ENCODE data around the gene SGSM2.

SGSM2 gene

DNA sequence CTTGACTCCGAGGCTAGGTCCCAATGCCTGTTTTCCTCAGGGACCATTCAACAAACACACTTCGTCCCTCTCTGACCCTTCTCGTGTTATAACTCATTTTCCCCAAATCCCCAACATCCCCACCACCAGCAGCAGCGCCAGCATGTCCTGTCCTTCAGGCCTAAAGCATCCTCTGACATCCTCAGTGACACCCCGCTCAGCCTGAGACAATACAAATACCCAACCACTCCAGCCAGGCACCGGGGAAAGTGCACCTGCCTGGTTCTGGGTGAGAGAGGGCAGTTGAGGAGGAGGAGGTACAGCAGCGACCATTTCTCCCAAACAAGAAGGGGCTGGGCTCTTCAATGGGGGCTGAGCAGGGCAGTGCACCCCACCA, 58.9 kb downstream of the SGSM2 start:
- TF ChIP-seq CTCF (IDR thresholded peaks at IDR 0.05; ENCODE audit: extremely low read depth, insufficient read depth, missing control alignments): no peak
- DNase-seq (ENCODE audit: low spot score): no peak
- in situ Hi-C loops (cut with MboI; ENCODE audit: low pct_unique_long_range_greater_than_20kb, low sequenced_read_pairs, unreplicated experiment): no loop called here

DNA sequence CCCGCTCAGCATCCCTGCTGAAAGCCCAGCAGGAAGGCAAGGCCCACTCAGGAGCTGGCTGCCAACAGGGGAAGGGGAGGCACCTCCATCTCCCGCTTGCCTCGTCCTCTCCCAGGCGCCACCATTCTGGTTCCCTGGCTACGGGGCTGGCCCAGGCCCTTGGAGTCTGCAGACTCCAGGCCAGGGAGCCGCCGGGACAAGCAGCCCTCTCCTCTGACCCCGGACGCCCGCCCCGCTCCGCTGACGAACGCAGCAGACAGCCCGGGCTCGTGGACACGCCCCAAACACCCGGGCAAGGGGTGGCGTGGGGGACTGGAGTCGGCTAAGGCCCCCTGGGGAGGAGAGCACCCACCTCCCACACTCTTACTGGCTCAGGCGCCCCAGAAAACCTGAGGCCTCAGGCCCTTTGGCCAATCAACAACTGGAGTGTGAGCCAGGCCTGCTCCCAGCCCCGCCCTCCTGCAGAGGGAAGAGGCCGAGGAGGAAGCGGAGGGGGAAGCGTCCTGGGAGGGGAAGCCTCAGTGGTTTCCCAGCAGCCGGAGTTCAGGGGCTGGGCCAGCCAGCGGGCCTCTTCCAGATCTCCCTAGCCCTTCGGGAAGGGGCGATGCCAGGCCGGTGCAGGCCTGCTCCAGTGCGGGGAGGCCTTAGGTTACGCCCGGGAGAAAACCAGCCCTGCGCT, 59.4 kb downstream of the SGSM2 start:
- no peak for TF ChIP-seq CTCF (IDR thresholded peaks at IDR 0.05; ENCODE audit: extremely low read depth, insufficient read depth, missing control alignments)
- in situ Hi-C loops (cut with MboI; ENCODE audit: low pct_unique_long_range_greater_than_20kb, low sequenced_read_pairs, unreplicated experiment): no loop called here
- peak; percentile 78 for DNase-seq (ENCODE audit: low spot score)

DNA sequence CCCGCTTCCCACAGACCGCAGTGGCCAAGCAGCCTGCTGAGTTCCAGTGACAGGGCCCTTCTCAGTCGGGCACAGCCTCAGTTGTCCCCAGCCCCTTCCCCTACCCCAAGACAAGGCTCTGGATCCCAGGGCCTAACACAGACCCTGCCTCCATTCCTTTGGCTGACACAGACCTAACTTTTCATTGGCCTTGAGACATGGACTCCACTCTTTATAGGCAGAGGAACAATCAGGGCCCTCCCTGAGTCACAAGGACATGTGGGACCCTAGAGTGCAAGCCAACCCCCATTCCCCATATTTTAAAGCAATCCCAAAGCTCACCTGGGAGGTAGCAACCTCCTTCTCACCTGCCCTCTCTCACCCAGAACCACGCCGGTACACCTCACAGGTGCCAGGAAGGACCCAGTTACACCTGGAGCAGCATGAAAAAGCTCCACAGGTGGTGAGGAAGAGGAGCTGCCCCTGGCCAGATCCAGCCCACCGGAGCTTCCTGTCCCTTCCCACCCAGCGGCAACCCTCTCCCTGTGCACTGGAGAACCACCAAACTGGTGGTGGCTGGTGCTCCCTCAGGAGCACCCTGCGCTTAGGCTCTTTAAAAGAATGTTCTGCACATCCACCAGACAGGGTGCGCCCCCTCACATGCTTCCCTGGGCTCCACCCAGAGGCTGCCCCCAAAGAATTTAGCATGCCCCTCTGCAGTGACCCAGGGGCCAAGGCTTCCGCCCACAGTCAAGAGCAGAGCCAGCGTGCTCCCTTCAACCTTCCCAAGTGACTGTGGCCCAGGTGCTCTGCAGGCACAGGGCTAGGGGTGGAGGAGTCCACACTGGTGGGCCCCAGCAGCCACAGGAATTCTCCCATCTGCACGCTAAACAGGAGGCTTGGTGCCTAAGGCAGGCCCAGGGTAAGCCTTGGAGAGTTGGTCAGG, 60.2 kb downstream of the SGSM2 start:
- no peak for DNase-seq (ENCODE audit: low spot score)
- no peak for TF ChIP-seq CTCF (IDR thresholded peaks at IDR 0.05; ENCODE audit: extremely low read depth, insufficient read depth, missing control alignments)
- in situ Hi-C loops (cut with MboI; ENCODE audit: low pct_unique_long_range_greater_than_20kb, low sequenced_read_pairs, unreplicated experiment): no loop called here

- DNase-seq (ENCODE audit: low spot score): no peak
- in situ Hi-C loops (cut with MboI; ENCODE audit: low pct_unique_long_range_greater_than_20kb, low sequenced_read_pairs, unreplicated experiment): no loop called here
- no peak for TF ChIP-seq CTCF (IDR thresholded peaks at IDR 0.05; ENCODE audit: extremely low read depth, insufficient read depth, missing control alignments)
Measured at GRCh38 chr17:2398182-2398581, 60.9 kb downstream of the SGSM2 start.

DNA sequence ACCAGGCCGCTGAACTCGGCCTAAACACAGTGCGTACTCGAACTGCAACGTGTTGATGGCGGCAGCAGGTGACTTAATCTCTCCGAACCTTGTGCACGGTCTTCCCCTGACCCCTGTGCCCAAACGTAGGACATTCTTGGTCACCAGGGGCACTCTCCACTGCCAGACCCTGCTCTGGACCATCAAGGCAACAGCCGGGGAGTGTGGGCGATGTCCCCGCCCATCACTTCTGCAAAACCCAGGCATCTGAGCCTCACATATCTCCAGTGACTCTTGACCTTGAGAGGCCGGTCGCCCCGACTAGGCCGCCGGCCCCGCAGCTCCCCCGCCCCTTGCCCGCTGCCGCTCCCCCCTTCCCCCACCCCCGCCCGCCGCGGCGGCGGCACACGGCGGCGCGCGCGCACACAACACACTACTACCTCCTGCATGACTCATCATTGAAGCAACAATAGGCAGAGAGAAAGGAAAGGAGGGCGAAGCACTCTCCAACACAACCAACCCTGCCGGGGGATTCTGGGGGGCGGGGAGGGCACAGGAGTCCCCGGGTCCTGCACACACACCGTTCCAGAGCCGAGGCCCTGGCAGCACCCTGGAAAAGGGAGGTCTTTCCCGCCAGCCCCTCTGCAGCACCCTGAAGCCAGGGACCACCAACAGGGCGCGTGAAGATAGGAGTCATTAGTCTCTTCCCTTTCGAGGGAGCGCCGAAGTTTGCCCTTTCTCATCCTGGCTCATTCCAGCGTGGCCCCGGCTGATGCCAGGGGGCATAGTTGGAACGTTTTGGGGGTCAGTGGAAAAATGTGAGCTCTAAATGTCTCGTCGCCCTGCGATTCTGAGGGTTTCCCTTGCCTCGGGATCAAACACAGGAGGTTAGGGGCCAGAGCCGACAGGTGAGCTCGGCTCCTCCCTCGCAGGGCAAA, 61.6 kb downstream of the SGSM2 start:
- peak; percentile 62 for DNase-seq (ENCODE audit: low spot score)
- in situ Hi-C loops (cut with MboI; ENCODE audit: low pct_unique_long_range_greater_than_20kb, low sequenced_read_pairs, unreplicated experiment): no loop called here

More for the DNA sequence above, 61.6 kb downstream of the SGSM2 start:
- no peak for TF ChIP-seq CTCF (IDR thresholded peaks at IDR 0.05; ENCODE audit: extremely low read depth, insufficient read depth, missing control alignments)

Measured in GM13977 (cell line).